ENCODE data around the gene TSHZ1.

- TF ChIP-seq CTCF (IDR thresholded peaks at IDR 0.05; ENCODE audit: insufficient read depth, low read length, poor library complexity, severe bottlenecking) (no peak), EZH2phosphoT487 (conservative IDR thresholded peaks at IDR 0.05; ENCODE audit: low read length) (no peak)
Measured at GRCh38 chr18:75320506-75320905, 109.9 kb downstream of the TSHZ1 start.

Measured in SU-DHL-6 (cell line).